ENCODE data around the gene CCDC85B. TPM values are rescaled to one million over a fixed set of nuclear protein-coding genes. Genes with fewer than 3 reads are reported as not detected.
A peak's percentile ranks its signal among the peaks of the same experiment; 100 is the strongest.

Gene CCDC85B
- total and polyA plus RNA-seq, 2 of the 13 experiments (the other 11 are each of a cell fraction or from before 2014, with no cell fraction given), result 8.2 to 19.5 TPM

DNA sequence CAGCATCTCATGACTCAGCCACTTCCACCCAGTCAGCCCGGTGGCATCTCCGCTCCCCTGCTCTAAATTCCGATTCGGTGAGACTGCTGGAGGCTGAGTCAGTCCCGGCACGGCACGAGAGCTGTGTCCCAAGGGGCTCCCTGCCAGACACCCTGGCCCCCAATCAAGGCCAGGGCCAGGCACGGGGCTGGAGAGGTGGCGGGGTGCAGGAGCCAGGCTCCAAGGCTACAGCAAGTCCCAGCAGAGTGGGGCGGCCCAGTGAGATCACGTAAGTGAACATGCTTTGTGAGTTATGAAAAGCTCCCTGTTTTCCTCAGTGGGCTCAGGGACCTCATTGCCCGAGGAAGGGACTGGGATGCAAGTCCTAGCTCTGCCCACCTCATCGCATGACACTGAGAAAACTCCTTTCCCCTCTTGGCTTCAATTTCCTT is 25.4 kb downstream of the CCDC85B start (continued):
- TF ChIP-seq ZNF326 (CRISPR knock-in tag; IDR thresholded peaks at IDR 0.05; ENCODE audit: borderline replicate concordance) (no peak), ZNF605 (CRISPR knock-in tag; IDR thresholded peaks at IDR 0.05) (no peak), KDM6A (CRISPR knock-in tag; IDR thresholded peaks at IDR 0.05; ENCODE audit: low read depth) (no peak), ZNF33B (CRISPR knock-in tag; IDR thresholded peaks at IDR 0.05) (no peak), RXRB (CRISPR knock-in tag; IDR thresholded peaks at IDR 0.05; ENCODE audit: borderline replicate concordance) (peak; percentile 25; the same call in 1 of the 2 replicates), AGO2 (optimal IDR thresholded peaks at IDR 0.05; ENCODE audit: low read depth, low read length) (peak; percentile 93), ZNF251 (CRISPR knock-in tag; IDR thresholded peaks at IDR 0.05) (no peak), ZFP36 (IDR thresholded peaks at IDR 0.05; ENCODE audit: borderline replicate concordance, low read depth, low read length, partially characterized antibody) (no peak), MED1 (CRISPR knock-in tag; IDR thresholded peaks at IDR 0.05) (0 out of 2 replicates have a peak, but pooled peaks have one; percentile 23), ZNF616 (CRISPR knock-in tag; IDR thresholded peaks at IDR 0.05; ENCODE audit: low read depth) (no peak)

DNA sequence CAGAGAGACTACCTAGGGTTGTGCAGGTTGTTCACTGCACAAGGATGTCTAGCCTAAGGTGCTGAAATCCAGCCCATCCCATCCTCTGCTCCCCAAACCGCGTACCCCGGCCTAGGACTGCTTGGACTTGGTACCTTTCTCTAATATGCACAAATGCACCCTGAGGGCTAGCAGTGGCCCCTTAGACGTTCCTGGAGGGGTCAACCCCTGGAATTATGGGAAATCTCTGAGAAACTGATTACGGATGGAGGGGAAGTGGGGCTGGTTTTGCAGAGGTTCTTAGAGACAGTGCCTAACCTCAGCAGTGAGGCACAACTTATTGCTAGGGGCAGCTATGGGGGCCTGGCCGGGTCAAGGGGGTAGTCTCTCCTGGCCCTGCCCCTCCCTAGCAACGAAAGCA is 25.9 kb downstream of the CCDC85B start:
- intact Hi-C loops (cut with micrococcal nuclease; ENCODE audit: unreplicated experiment), result no loop called here
- ATAC-seq (no peak), DNase-seq (ENCODE audit: low spot score) (no peak), FAIRE-seq (no peak)
- ChIA-PET CTCF (ENCODE audit: low intra/inter-chr PET ratio, low total read pairs) (no interaction called here), POLR2A (interaction anchor here (1.4 to 5.0 kb wide), 5 partner anchors 13 to 57 kb away, joined by 5 to 59 read pairs (median 12); partner anchors contain the start of genes CCDC85B, FIBP, FOSL1 and MUS81)
- no peak overlapping the region; the same call in 1 of the 2 replicates for H3K9ac ChIP-seq (ENCODE audit: insufficient read depth, low read depth, low read length)
- no peak overlapping the region for H2AFZ ChIP-seq (ENCODE audit: low read length)
- H3K27me3 ChIP-seq (ENCODE audit: control insufficient read depth in 1 of 2, insufficient read depth in 2 of 2, low read length in 2 of 2), result peaks cover 0 to 2% of the 10 kb centered on the region in 2 experiments; a peak in 1 of 5 replicates
- no peaks in the 10 kb centered on the region for H4K20me1 ChIP-seq (ENCODE audit: insufficient read depth, low read length)
- BruUV-seq (replicated peaks), result no TSS peak
- peaks cover 65% of the 10 kb centered on the region for H3K4me1 ChIP-seq (ENCODE audit: insufficient read depth, low read length)
- TF ChIP-seq, protein P1, sequence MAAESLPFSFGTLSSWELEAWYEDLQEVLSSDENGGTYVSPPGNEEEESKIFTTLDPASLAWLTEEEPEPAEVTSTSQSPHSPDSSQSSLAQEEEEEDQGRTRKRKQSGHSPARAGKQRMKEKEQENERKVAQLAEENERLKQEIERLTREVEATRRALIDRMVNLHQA (CRISPR knock-in tag; IDR thresholded peaks at IDR 0.05), result no peak
- TF ChIP-seq, protein P2, sequence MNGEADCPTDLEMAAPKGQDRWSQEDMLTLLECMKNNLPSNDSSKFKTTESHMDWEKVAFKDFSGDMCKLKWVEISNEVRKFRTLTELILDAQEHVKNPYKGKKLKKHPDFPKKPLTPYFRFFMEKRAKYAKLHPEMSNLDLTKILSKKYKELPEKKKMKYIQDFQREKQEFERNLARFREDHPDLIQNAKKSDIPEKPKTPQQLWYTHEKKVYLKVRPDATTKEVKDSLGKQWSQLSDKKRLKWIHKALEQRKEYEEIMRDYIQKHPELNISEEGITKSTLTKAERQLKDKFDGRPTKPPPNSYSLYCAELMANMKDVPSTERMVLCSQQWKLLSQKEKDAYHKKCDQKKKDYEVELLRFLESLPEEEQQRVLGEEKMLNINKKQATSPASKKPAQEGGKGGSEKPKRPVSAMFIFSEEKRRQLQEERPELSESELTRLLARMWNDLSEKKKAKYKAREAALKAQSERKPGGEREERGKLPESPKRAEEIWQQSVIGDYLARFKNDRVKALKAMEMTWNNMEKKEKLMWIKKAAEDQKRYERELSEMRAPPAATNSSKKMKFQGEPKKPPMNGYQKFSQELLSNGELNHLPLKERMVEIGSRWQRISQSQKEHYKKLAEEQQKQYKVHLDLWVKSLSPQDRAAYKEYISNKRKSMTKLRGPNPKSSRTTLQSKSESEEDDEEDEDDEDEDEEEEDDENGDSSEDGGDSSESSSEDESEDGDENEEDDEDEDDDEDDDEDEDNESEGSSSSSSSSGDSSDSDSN (CRISPR knock-in tag; IDR thresholded peaks at IDR 0.05), result no peak
- TF ChIP-seq CHCHD3 (CRISPR knock-in tag; IDR thresholded peaks at IDR 0.05), result no peak
- no peak for TF ChIP-seq HOXA7 (CRISPR knock-in tag; IDR thresholded peaks at IDR 0.05)
- no peak for TF ChIP-seq RFX1 (IDR thresholded peaks at IDR 0.05)
- TF ChIP-seq, protein P3, sequence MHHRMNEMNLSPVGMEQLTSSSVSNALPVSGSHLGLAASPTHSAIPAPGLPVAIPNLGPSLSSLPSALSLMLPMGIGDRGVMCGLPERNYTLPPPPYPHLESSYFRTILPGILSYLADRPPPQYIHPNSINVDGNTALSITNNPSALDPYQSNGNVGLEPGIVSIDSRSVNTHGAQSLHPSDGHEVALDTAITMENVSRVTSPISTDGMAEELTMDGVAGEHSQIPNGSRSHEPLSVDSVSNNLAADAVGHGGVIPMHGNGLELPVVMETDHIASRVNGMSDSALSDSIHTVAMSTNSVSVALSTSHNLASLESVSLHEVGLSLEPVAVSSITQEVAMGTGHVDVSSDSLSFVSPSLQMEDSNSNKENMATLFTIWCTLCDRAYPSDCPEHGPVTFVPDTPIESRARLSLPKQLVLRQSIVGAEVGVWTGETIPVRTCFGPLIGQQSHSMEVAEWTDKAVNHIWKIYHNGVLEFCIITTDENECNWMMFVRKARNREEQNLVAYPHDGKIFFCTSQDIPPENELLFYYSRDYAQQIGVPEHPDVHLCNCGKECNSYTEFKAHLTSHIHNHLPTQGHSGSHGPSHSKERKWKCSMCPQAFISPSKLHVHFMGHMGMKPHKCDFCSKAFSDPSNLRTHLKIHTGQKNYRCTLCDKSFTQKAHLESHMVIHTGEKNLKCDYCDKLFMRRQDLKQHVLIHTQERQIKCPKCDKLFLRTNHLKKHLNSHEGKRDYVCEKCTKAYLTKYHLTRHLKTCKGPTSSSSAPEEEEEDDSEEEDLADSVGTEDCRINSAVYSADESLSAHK (CRISPR knock-in tag; IDR thresholded peaks at IDR 0.05; ENCODE audit: borderline replicate concordance), result no peak
- no peak for TF ChIP-seq PCBP2 (optimal IDR thresholded peaks at IDR 0.05; ENCODE audit: low read depth, low read length, poor library complexity, severe bottlenecking)
- no peak for TF ChIP-seq ZNF24 (IDR thresholded peaks at IDR 0.05)
- no peak for TF ChIP-seq TCF7 (IDR thresholded peaks at IDR 0.05; ENCODE audit: low read depth)
- in situ Hi-C loops (cut with HindIII; ENCODE audit: extremely low pct_ligation_motif_present, low pct_unique_long_range_greater_than_20kb), result no loop called here
- 53% methylated on average over 5 of the region's 7 CpGs for WGBS (ENCODE audit: low lambda C conversion rate)
- H3K27ac ChIP-seq (ENCODE audit: extremely low read length, insufficient read depth, low read length), result no peak overlapping the region
- peak overlapping the region; percentile 73 for H3K4me2 ChIP-seq (ENCODE audit: low read depth, low read length)
- peaks cover 11% of the 10 kb centered on the region for H3K79me2 ChIP-seq (ENCODE audit: insufficient read depth, low read length)
- H3K36me3 ChIP-seq (replicated peaks in 1 of 2; ENCODE audit: control insufficient read depth in 1 of 2, insufficient read depth in 2 of 2, low read length in 2 of 2), result no peaks in the 10 kb centered on the region; a peak in 1 of 5 replicates
- H3K4me3 ChIP-seq (replicated peaks in 1 of 3; ENCODE audit: insufficient read depth in 1 of 3, low read depth in 2 of 3, low read length in 3 of 3), result no peak overlapping the region
- H3K9me3 ChIP-seq (ENCODE audit: low read length), result no peaks in the 10 kb centered on the region

Data from HepG2 (cell line).